NT2/D1 (cell line): ENCODE results near the gene CIB4.

Experiments used
- DNase-seq: peaks from one replicate; pipeline ENCODE4 v3.0.0-alpha.2; 2011; ENCODE audit warnings: low read depth, low spot score
- H3K27me3 ChIP-seq: 2 replicates; pipeline ENCODE4 v1.6.0; 2011; ENCODE audit warnings: mild to moderate bottlenecking; ENCODE audit not compliant: insufficient read length, insufficient read depth
- H3K36me3 ChIP-seq: 2 replicates; pipeline ENCODE4 v1.6.1; 2011; ENCODE audit warnings: mild to moderate bottlenecking, low read length, mixed read lengths; ENCODE audit not compliant: insufficient read depth, insufficient read length
- H3K4me1 ChIP-seq: 2 replicates; pipeline ENCODE4 v1.5.1; 2011; ENCODE audit not compliant: insufficient read depth, insufficient read length
- H3K4me3 ChIP-seq: 2 replicates; pipeline ENCODE4 v1.5.1; 2011; ENCODE audit warnings: low read depth; ENCODE audit not compliant: insufficient read length
- H3K9ac ChIP-seq: 2 replicates; pipeline ENCODE4 v1.6.0; 2011; ENCODE audit warnings: low read depth; ENCODE audit not compliant: insufficient read length
- H3K9me3 ChIP-seq: 2 replicates; pipeline ENCODE4 v1.5.1; 2011; ENCODE audit warnings: mild to moderate bottlenecking, low read length; ENCODE audit not compliant: insufficient read depth
- SUZ12 ChIP-seq: IDR thresholded peaks from 2 replicates; pipeline ENCODE4 v1.6.1; 2011; ENCODE audit not compliant: insufficient read length, insufficient read depth; ENCODE audit errors: extremely low read depth
- YY1 ChIP-seq: IDR thresholded peaks from 2 replicates; pipeline ENCODE4 v1.6.1; 2011; ENCODE audit not compliant: insufficient read length, insufficient read depth
- ZNF274 ChIP-seq: IDR thresholded peaks from 2 replicates; pipeline ENCODE4 v1.6.1; 2011; ENCODE audit warnings: mild to moderate bottlenecking, low read depth, low read length

Gene CIB4

GRCh38 chr2:26626606-26627005 lies 14.6 kb downstream of the CIB4 start:
- Histone ChIP-seq H3K4me3 (no peak overlapping the region), H3K36me3 (no peaks in the 10 kb centered on the region), H3K4me1 (peaks cover 7% of the 10 kb centered on the region), H3K9ac (no peak overlapping the region), H3K27me3 (peaks cover under 1% of the 10 kb centered on the region), H3K9me3 (no peaks in the 10 kb centered on the region)
- TF ChIP-seq SUZ12 (no peak), YY1 (no peak), ZNF274 (no peak)
- DNase-seq, result no peak

GRCh38 chr2:26623541-26624495 lies 17.3 kb downstream of the CIB4 start:
- Histone ChIP-seq H3K9ac (no peak overlapping the region), H3K4me1 (peaks cover 6% of the 10 kb centered on the region), H3K9me3 (no peaks in the 10 kb centered on the region), H3K36me3 (no peaks in the 10 kb centered on the region), H3K27me3 (peaks cover 3% of the 10 kb centered on the region), H3K4me3 (no peak overlapping the region)
- TF ChIP-seq YY1 (no peak), SUZ12 (no peak), ZNF274 (no peak)
- DNase-seq, result no peak

GRCh38 chr2:26621469-26622199 lies 19.5 kb downstream of the CIB4 start:
- peaks cover 3% of the 10 kb centered on the region for H3K27me3 ChIP-seq
- no peak for DNase-seq
- H3K4me1 ChIP-seq, result peaks cover 2% of the 10 kb centered on the region
- TF ChIP-seq YY1 (no peak), ZNF274 (no peak), SUZ12 (no peak)
- H3K4me3 ChIP-seq, result no peak overlapping the region
- H3K36me3 ChIP-seq, result no peaks in the 10 kb centered on the region
- H3K9ac ChIP-seq, result no peak overlapping the region
- no peaks in the 10 kb centered on the region for H3K9me3 ChIP-seq

- peaks cover 9% of the 10 kb centered on the region for H3K4me1 ChIP-seq
These were observed 21.0 kb downstream of the CIB4 start for GRCh38 chr2:26620031-26620605.

GRCh38 chr2:26619521-26619951 lies 21.6 kb downstream of the CIB4 start:
- H3K36me3 ChIP-seq, result no peaks in the 10 kb centered on the region
- peaks cover 3% of the 10 kb centered on the region for H3K27me3 ChIP-seq
- TF ChIP-seq SUZ12 (no peak), YY1 (no peak), ZNF274 (no peak)
- H3K4me3 ChIP-seq, result no peak overlapping the region
- DNase-seq, result no peak
- H3K9me3 ChIP-seq, result no peaks in the 10 kb centered on the region
- no peak overlapping the region for H3K9ac ChIP-seq
- H3K4me1 ChIP-seq, result peaks cover 11% of the 10 kb centered on the region

More at GRCh38 chr2:26620031-26620605, 21.0 kb downstream of the CIB4 start:
- peaks cover 3% of the 10 kb centered on the region for H3K27me3 ChIP-seq
- no peak for DNase-seq
- H3K9me3 ChIP-seq, result no peaks in the 10 kb centered on the region
- no peak for TF ChIP-seq SUZ12
- TF ChIP-seq ZNF274, result no peak
- no peak for TF ChIP-seq YY1
- H3K4me3 ChIP-seq, result no peak overlapping the region
- H3K9ac ChIP-seq, result no peak overlapping the region
- no peaks in the 10 kb centered on the region for H3K36me3 ChIP-seq

- DNase-seq, result no peak
- H3K9ac ChIP-seq, result no peak overlapping the region
- H3K4me3 ChIP-seq, result no peak overlapping the region
- H3K36me3 ChIP-seq, result no peaks in the 10 kb centered on the region
- TF ChIP-seq ZNF274 (no peak), SUZ12 (no peak), YY1 (no peak)
- H3K9me3 ChIP-seq, result no peaks in the 10 kb centered on the region
- peaks cover 3% of the 10 kb centered on the region for H3K27me3 ChIP-seq
- peaks cover 15% of the 10 kb centered on the region for H3K4me1 ChIP-seq
These were observed 22.1 kb downstream of the CIB4 start for GRCh38 chr2:26619096-26619495.
